GM19452 (cell line): ENCODE data around the gene PAX7.
"Not testable (repeated sequence)": the region's sequence is repeated elsewhere in the genome, so short reads cannot be mapped to it uniquely, and the experiment has no call there.

Experiments
- ATAC-seq: cut with Tn5 transposase; IDR thresholded peaks from one replicate; pipeline ENCODE4 v1.9.1; 2021; ENCODE audit not compliant: unreplicated experiment

The PAX7 gene

DNA sequence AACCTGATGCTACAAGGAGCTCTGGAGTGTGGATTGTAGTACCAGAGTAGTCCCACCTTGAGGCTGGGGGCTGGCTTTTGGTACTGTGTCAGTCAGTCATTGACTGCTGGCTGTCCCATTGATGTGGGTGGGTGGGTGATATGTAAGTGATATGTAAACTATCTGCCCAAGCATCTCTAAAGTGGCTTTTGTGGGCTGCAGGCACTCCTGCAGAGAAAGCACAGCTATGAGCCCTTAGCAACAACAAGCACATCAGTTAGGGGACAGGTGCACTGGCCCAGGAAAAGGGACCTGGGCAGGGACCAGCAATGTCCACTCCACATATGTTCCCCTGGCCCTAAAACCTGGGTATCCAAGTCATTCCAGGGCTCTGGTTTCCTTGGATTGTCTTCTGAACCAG lies 118.9 kb downstream of the PAX7 start:
- ATAC-seq: no peak

GRCh38 chr1:18750600-18750999 lies 120.0 kb downstream of the PAX7 start:
- no peak for ATAC-seq

GRCh38 chr1:18751425-18751824 lies 120.8 kb downstream of the PAX7 start:
- ATAC-seq: no peak

DNA sequence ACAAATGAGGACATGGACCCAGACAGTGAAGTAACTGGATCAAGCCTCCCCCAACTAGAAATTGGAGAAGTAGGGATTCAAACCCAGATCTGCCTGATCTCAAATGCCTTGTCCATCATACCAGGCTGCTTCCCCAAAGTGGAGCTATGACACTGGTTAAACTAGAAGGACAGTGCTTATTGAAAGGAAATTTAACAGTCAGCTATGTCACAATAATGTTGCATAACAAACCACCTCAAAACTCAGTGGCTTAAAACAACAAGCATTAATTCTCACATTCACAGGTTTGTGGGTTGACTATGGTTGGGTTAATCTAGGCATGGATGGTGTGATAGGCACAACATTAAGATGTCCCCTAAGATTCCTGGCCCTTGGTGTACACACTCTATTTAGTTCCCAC lies 121.8 kb downstream of the PAX7 start:
- no peak for ATAC-seq

GRCh38 chr1:18760156-18760555 lies 129.5 kb downstream of the PAX7 start:
- ATAC-seq: no peak

DNA sequence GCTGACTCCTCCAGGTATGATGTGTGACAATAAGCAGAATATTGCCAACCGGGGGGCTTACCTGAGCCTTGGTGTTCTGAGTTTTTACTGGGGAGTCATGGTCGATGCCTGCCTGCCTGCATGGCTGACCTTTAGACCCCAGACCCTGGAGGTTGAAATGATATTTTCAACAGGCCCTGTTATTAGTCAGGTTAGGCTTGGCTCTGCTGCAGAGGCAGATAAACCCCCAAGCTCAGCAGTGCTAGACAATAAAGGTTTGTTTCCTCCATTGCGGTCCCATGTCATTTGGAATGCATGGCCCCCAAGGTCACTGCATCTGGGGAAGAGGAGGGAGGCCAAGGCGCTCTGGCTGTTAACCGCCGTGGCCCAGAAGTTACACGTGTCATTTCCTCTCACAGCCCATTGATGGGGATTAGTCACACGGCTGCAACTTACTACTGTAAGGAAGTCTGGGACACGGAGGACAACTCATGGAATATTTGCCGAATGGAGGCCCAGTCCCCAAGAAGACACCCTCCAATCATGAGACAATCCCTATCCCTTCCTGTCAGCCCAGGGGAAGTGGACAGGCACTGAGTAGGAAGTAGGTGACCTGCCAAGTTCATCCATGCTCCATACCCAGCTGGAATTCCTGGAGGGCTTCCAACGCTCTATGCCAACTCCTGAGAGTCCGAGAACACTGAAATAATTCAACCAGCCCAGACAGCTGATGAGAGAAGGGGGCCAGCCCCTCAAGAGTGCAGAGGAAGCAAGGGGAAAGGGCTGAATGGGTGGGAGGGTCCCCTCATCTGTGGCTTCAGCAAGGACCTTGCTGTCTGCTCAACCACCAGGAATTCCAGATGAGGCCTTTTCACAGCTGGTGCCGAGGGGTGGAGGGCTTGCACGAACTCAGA lies 131.5 kb downstream of the PAX7 start:
- ATAC-seq: no peak

GRCh38 chr1:18764362-18764761 lies 133.7 kb downstream of the PAX7 start:
- no peak for ATAC-seq

DNA sequence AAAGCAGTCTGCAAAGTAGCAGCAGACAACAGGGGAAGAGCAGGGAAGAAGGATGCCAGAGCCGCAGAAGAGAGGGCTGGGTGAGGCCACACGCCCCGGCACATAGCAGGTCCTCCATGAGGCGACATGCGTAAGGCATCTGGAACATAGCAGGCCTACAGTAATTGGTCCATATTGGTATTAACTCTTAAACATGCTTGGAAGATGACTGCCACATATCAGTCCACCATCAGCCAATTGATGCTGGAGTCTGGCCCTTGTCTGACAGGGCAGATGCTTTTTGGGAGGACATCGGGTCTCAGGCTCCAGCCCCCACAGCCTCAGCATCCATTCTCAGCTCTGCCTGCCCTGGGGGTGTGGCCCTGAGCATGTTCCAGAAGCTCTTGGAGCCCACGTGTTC lies 135.1 kb downstream of the PAX7 start:
- no peak for ATAC-seq

- no peak for ATAC-seq
These were observed 135.7 kb downstream of the PAX7 start for GRCh38 chr1:18766328-18766727.

DNA sequence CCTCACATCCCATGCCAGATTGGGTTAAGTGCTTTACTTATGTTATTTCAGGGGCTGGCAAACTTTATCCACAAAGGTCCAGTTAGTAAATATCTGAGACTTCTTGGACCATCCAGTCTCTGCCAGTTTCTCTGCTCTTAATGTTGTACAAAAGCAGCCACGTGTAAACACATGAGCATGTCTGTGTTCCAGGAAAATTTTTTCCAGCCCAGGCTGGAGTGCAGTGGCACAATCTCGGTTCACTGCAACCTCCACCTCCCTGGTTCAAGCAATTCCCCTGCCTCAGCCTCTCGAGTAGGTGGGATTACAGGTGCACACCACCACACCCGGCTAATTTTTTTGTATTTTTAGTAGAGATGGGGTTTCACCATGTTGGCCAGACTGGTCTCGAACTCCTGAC lies 136.9 kb downstream of the PAX7 start:
- not testable (repeated sequence) for ATAC-seq

DNA sequence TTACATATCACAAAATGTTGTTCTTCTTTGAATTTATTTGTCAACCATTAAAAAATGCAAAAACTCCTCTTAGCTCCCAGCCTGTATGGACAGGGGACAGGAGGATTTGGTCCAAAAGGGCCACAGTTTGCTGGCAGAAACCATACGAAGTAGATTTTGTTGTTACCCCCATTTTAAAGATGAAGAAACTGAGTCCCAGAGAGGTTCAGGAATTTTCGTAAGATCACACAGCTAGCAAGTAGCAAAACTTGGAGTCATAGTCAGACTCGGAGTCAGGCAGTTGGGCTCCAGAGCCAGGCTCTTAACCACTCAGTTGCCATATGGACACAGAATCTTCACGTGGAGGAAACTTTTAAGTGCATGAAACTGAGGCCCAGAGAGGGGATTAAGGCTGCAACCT lies 137.4 kb downstream of the PAX7 start:
- no peak for ATAC-seq

- ATAC-seq: no peak
These were observed 138.5 kb downstream of the PAX7 start for GRCh38 chr1:18769140-18769539.

DNA sequence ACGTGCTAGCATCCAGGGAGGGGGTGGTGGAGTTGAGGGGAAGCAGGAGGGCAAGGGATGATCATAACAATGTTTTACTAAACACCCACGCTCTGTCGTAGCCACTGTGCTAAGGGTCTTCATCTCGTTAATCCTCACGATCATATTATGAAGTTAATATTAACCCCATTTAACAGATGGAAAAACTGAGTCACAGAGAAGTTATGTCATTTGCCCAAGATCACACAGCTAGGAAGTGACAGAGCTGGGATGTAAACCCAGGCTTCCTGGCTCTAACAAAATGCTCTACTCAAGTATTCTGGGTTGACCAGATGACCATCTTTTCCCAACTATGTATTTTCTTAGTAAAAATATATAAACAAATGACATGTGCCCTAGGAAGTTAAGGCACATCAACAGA lies 140.2 kb downstream of the PAX7 start:
- no peak for ATAC-seq

- ATAC-seq: no peak
These were observed 143.1 kb downstream of the PAX7 start for GRCh38 chr1:18773753-18774152.

DNA sequence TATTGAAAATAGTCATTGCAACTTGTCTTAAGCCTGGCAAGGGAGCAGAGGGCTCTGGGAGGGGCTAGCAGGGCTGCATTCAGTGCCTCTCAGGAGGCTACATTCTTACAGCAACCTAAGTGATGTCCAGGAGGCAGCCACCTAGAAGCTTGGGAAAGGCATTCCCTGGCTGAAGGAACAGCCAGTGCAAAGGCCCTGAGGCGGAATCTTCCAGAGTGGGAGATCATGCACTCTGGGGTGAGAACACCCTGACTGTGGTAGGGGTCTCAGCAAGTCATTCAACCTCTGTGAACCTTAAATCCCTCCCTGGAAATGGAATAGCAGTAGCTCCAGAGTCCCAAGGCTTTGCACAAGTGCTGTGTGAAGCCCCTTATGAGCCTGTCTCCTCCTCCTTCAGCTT lies 144.7 kb downstream of the PAX7 start:
- no peak for ATAC-seq

DNA sequence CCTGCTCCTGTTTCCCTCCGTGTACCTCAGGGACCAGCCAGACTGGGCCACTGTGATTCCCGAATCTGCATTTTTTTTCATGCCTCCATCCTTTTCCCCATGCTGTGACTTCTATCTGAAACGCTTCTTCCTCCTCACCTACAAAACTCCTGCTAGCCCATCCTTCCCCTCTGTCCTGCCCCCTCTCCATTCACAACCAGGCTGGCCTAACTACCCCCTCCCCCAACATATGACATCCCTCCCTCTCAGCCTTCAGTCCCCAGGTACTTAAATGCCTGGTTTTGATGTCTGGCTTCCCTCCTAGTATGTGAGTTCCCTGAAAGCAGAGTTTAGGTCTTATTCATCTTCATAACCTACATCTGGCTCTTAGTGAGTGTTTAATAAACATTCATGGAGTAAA lies 146.1 kb downstream of the PAX7 start:
- ATAC-seq: no peak

DNA sequence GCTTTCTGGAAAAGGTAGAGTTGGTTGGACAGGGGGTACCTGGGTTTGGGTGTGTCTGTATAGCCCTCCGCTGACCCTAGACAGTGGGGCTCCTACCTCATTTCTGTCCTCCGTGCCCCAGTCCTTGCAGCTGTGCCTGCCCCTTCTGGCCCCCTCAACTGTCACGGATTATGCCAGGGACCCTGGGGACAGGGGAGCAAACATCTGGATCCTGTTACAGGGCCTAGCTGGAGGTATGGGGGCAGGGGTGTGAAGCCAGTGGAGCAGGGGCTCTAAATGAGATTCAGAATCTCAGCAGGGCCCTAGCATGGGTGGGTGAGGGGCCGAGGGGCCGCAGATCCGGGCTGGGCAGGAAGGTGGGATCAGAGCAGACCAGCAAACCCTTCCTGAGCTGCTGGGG lies 147.8 kb downstream of the PAX7 start:
- ATAC-seq: no peak

DNA sequence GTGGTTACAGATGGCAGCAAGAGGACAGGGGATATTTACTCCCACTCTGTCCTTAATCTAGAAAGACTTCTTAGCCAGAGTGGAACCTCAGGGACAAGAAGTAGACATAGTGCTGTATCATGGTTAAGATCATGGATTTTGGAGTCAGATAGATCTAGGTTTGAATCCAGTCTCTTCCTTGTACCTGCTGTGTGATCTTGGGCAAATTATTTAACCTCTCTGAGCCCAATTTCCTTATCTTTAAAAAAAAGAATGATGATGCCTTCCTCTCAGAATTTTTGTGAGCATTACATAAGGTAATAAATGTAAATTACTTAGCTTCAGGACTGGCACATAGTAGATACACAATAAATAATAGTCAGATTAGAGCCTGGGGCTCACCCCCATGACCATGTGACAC lies 150.4 kb downstream of the PAX7 start:
- no peak for ATAC-seq

DNA sequence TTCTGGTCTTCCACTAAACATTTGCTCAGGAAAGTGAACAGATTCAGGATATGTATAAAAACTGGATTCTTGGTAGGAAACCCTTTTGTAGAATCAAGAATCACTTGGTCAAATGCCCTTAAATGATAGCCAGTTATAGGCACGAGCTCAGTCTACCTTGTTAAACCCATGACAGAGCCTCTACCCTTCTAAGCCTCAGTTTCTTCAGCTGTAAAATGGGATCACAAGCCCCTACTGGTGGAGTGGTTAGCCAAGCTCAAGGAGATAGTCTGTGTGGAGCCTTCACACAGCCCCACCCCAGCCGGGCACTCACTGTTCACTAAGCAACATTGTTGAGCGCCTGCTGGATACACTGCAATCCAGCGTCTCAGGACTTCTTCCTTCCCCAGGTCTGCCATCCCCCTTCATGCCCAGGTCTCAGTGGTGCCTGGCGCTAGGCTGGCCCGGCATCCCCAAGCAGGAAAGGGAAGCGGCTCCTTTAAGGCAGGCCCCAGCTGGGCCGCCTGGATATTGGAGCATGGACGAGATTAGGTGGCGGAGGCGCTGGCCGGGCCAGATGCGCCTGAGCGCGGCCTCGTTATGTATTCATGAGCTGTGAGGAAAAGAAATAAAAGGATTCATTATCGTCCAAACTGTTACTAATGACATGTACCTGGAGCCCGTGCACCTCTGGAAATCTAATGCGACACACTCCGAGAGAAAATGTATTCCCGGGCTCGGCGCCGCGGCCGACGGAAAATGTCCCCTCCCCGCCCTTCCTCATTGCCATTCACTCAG lies 153.2 kb downstream of the PAX7 start:
- ATAC-seq: no peak

GRCh38 chr1:18784482-18784831 lies 153.8 kb downstream of the PAX7 start:
- ATAC-seq: no peak

- ATAC-seq: no peak
These were observed 155.5 kb downstream of the PAX7 start for GRCh38 chr1:18786149-18786548.

DNA sequence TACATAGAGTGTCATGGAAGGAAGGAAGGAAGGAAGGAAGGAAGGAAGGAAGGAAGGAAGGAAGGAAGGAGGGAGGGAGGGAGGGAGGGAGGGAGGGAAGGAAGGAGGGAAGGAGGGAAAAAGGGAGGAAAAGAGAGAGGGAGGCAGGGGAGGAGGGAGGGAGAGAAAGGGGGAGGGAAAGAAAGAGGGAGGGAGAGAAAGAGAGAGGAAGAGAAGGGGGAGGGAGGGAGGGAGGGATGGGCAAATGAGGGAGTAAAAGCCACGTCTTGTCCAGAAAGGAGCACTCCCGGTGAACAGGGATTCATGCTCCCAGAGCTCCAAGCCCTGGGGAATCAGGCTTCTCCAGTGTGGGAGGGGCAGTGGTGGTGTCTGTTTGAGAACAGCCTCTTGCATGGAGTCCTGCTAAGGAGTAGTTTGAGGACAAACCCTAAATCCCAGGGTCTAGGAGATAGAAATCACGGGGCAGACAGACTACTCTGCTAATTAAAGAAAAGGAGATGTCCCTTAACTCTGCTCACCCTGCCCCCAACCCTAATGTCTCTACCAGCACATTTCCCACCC lies 157.3 kb downstream of the PAX7 start:
- ATAC-seq: no peak
